GM18499 (cell line): ENCODE measurements around the gene CYTH3.

Source experiments
- ATAC-seq: cut with Tn5 transposase; IDR thresholded peaks from one replicate; pipeline ENCODE4 v1.9.1; 2021; ENCODE audit warnings: moderate number of reproducible peaks; ENCODE audit not compliant: insufficient read depth, unreplicated experiment

The CYTH3 gene

GRCh38 chr7:6121141-6121540, 151.3 kb downstream of the CYTH3 start:
- ATAC-seq: no peak

GRCh38 chr7:6117533-6117932, 154.9 kb downstream of the CYTH3 start:
- no peak for ATAC-seq

- no peak for ATAC-seq
Observed at GRCh38 chr7:6116211-6116610, 156.2 kb downstream of the CYTH3 start.
